ENCODE measurements around the gene ANKRD24.
"Not testable (repeated sequence)": the region's sequence is repeated elsewhere in the genome, so short reads cannot be mapped to it uniquely, and the experiment has no call there.

Gene ANKRD24

GRCh38 chr19:4227771-4228170 lies 45.3 kb downstream of the ANKRD24 start:
- no peak overlapping the region for H3K27ac ChIP-seq (ENCODE audit: low read length)
- H3K9ac ChIP-seq (ENCODE audit: low read depth, low read length), result no peak overlapping the region
- peaks cover 14% of the 10 kb centered on the region for H3K27me3 ChIP-seq (ENCODE audit: insufficient read depth, low read length)

GRCh38 chr19:4228765-4229178 lies 46.3 kb downstream of the ANKRD24 start:
- Histone ChIP-seq H3K4me1 (ENCODE audit: insufficient read depth, low read length) (0 out of 2 replicates have a peak, but pooled peaks cover 4% of the 10 kb centered on the region), H3K36me3 (ENCODE audit: insufficient read depth, low read depth, low read length) (no peaks in the 10 kb centered on the region), H3K9me3 (ENCODE audit: insufficient read depth, low read depth, low read length) (no peaks in the 10 kb centered on the region), H3K27ac (ENCODE audit: low read length) (no peak overlapping the region), H3K9ac (ENCODE audit: low read depth, low read length) (no peak overlapping the region), H3K4me3 (ENCODE audit: low read length) (0 out of 2 replicates have a peak overlapping the region, but pooled peaks have one; percentile 3), H3K27me3 (ENCODE audit: insufficient read depth, low read length) (peaks cover 14% of the 10 kb centered on the region)

More at GRCh38 chr19:4227771-4228170, 45.3 kb downstream of the ANKRD24 start:
- Histone ChIP-seq H3K4me3 (ENCODE audit: low read length) (no peak overlapping the region), H3K9me3 (ENCODE audit: insufficient read depth, low read depth, low read length) (no peaks in the 10 kb centered on the region), H3K36me3 (ENCODE audit: insufficient read depth, low read depth, low read length) (no peaks in the 10 kb centered on the region), H3K4me1 (ENCODE audit: insufficient read depth, low read length) (0 out of 2 replicates have a peak, but pooled peaks cover 4% of the 10 kb centered on the region)

DNA sequence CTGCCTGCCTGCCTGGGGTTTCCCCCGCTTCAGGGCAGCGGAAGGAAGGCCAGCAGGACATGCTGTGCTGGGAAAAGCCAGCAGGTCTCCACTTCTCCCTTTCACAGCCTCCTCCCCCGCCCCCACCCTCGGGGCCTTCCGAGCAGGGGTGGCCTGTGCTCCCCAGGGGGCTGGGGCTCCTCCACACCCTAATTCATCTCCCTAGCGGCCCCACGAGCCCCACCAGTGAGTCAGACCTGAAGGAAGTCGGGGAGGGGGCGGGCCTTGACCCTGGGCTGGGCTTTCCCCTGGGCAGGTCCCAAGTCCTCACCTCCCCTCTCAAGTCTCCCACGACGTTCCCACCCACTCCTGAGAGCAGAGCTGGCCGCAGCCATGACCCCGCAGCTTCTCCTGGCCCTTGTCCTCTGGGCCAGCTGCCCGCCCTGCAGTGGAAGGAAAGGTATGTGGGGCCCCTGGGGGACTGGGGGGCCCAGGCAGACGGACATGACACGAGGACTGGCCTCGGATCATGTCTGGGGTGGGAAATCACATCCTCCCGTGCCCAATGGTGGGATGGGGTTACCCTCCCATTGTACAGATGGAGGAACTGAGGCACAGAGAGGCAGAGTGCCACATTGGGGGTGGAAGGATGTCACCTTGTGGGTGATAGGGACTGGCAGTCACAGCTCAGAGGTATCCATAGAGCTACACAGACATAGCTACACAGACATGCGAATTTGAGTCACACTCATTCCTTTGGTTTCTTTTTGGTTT lies 46.9 kb downstream of the ANKRD24 start, which contains the start of gene EBI3:
Gene EBI3 (plus strand): TSS at position 345 of the 753 bp plus-strand sequence. CDS start 28 bp downstream, at position 373.
- Histone ChIP-seq H3K4me3 (ENCODE audit: low read length) (0 out of 2 replicates have a peak within 1 kb of the TSS, but pooled peaks have one; percentile 3), H3K27ac (ENCODE audit: low read length) (no peak within 1 kb of the TSS), H3K9me3 (ENCODE audit: insufficient read depth, low read depth, low read length) (no peaks in the 10 kb centered on the region), H3K9ac (ENCODE audit: low read depth, low read length) (no peak within 1 kb of the TSS), H3K27me3 (ENCODE audit: insufficient read depth, low read length) (peaks cover 14% of the 10 kb centered on the region), H3K4me1 (ENCODE audit: insufficient read depth, low read length) (0 out of 2 replicates have a peak, but pooled peaks cover 4% of the 10 kb centered on the region), H3K36me3 (ENCODE audit: insufficient read depth, low read depth, low read length) (no peaks in the 10 kb centered on the region)

- not testable (repeated sequence) for H3K4me3 ChIP-seq (ENCODE audit: low read length); H3K9me3 ChIP-seq (ENCODE audit: insufficient read depth, low read depth, low read length); H3K4me1 ChIP-seq (ENCODE audit: insufficient read depth, low read length); H3K27ac ChIP-seq (ENCODE audit: low read length); H3K9ac ChIP-seq (ENCODE audit: low read depth, low read length); H3K36me3 ChIP-seq (ENCODE audit: insufficient read depth, low read depth, low read length)
- peaks cover 14% of the 10 kb centered on the region for H3K27me3 ChIP-seq (ENCODE audit: insufficient read depth, low read length)
These were observed 47.7 kb downstream of the ANKRD24 start for GRCh38 chr19:4230237-4230636.

DNA sequence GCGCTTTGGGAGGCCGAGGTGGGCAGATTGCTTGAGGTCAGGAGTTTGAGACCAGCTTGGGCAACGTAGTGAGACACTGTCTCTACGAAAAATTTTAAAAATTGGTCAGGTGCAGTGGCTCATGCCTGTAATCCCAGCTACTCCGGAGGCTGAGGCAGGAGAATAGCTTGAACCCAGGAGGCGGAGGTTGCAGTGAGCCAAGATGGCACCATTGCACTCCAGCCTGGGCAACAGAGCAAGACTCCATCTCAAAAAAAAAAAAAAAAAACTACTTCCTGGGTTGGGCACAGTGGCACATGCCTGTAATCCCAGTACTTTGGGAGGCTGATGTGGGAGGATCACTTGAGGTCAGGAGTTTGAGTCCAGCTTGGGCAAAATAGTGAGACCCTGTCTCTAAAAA lies 49.0 kb downstream of the ANKRD24 start:
- not testable (repeated sequence) for H3K9ac ChIP-seq (ENCODE audit: low read depth, low read length); H3K4me1 ChIP-seq (ENCODE audit: insufficient read depth, low read length); H3K4me3 ChIP-seq (ENCODE audit: low read length); H3K27ac ChIP-seq (ENCODE audit: low read length); H3K9me3 ChIP-seq (ENCODE audit: insufficient read depth, low read depth, low read length); H3K36me3 ChIP-seq (ENCODE audit: insufficient read depth, low read depth, low read length)
- peaks cover 14% of the 10 kb centered on the region for H3K27me3 ChIP-seq (ENCODE audit: insufficient read depth, low read length)

DNA sequence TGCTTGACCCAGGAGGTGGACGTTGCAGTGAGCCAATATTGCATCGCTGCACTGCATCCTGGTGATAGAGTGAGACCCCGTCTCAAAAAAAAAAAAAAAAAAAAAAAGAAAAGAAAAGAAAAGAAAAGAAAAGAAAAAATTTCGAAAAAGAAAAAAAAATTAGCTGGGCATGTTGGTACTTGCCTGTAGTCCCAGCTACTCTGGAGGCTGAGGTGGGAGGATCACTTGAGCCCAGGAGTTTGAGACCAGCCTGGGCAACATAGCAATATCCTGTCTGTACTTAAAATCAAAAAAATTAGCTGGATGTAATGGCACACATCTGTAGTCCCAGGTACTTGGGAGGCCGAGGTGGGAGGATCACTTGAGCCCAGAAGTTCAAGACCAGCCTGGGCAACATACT lies 49.6 kb downstream of the ANKRD24 start:
- not testable (repeated sequence) for H3K9me3 ChIP-seq (ENCODE audit: insufficient read depth, low read depth, low read length); H3K4me3 ChIP-seq (ENCODE audit: low read length); H3K27ac ChIP-seq (ENCODE audit: low read length); H3K9ac ChIP-seq (ENCODE audit: low read depth, low read length); H3K36me3 ChIP-seq (ENCODE audit: insufficient read depth, low read depth, low read length); H3K4me1 ChIP-seq (ENCODE audit: insufficient read depth, low read length)
- H3K27me3 ChIP-seq (ENCODE audit: insufficient read depth, low read length), result peaks cover 14% of the 10 kb centered on the region

DNA sequence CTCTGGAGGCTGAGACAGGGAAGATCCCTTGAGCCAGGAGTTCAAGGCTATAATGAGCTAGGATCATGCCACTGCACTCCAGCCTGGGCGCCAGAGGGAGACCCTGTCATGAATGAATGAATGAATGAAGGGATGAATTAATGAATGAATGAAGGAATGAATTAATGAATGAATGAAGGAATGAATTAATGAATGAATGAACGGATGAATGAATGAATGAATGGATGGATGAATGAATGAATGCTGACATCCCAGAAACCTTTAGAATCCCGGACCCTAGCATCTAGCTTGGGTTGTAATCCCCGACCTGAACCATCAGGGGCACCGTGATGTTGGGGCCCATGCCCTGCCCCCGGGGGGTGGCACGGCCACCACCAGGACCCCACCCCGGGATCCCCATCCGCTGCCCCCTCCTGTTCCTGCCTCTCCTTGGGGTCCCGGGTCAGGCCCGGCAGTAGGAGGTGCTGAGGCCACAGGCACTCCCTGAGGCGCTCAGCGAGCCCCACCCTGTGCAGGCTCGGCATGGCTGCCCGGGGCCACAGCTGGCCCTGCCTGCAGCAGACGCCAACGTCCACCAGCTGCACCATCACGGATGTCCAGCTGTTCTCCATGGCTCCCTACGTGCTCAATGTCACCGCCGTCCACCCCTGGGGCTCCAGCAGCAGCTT lies 50.3 kb downstream of the ANKRD24 start:
- Histone ChIP-seq H3K27me3 (ENCODE audit: insufficient read depth, low read length) (peaks cover 12% of the 10 kb centered on the region), H3K4me3 (ENCODE audit: low read length) (no peak overlapping the region), H3K9me3 (ENCODE audit: insufficient read depth, low read depth, low read length) (no peaks in the 10 kb centered on the region), H3K36me3 (ENCODE audit: insufficient read depth, low read depth, low read length) (no peaks in the 10 kb centered on the region), H3K9ac (ENCODE audit: low read depth, low read length) (no peak overlapping the region), H3K27ac (ENCODE audit: low read length) (no peak overlapping the region), H3K4me1 (ENCODE audit: insufficient read depth, low read length) (0 out of 2 replicates have a peak, but pooled peaks cover 4% of the 10 kb centered on the region)

DNA sequence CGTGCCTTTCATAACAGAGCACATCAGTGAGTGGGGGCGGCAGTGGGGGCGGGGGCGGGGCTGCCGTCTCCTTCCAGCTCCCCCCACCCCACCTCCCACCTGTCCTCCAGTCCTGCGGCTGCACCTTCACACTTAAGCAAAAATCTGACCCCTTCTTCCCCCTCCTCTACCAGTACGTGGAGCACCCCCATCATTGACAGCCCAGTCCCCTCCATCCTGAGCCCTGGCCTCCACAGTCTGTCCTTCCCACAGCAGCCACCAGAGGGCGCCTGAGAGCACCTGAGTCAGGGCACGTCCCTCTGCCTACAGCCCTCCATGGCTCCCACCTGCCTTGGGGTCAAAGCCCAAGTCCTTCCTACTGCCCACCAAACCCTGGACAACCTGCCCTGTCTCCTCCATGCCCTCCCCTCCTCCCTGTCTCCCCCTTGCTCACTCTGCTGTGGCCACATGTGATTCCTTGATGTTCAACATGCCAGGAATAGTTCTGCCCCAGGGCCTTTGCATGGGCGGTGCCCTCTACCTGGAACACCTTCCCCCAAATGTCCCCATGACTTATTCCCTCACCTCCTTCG lies 50.9 kb downstream of the ANKRD24 start:
- no peaks in the 10 kb centered on the region for H3K36me3 ChIP-seq (ENCODE audit: insufficient read depth, low read depth, low read length)
- peaks cover 6% of the 10 kb centered on the region for H3K27me3 ChIP-seq (ENCODE audit: insufficient read depth, low read length)
- no peak overlapping the region for H3K4me3 ChIP-seq (ENCODE audit: low read length)

DNA sequence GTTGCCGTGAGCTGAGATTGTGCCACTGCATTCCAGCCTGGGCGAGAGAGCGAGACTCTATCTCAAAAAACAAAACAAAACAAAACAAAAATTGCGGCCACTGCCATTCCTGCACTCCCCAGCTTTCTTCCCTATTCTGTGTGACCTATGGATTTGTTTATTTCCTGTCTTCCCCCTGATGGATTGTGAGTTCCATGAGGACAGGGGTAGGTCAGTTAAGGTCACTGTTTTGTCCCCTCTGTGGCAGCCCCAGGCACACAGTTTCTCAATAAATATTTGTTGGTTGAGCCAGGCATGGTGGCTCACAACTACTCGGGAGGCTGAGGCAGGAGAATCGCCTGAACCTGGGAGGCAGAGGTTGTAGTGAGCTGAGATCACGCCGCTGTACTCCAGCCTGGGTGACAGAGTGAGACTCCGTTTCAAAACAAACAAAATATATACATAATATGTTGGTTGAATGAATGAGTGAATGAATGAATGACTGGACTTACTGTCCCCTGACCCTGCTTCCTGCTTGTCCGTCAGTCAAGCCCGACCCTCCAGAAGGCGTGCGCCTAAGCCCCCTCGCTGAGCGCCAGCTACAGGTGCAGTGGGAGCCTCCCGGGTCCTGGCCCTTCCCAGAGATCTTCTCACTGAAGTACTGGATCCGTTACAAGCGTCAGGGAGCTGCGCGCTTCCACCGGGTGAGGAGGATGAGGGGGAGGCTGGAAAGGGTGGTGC lies 51.8 kb downstream of the ANKRD24 start:
- Histone ChIP-seq H3K36me3 (ENCODE audit: insufficient read depth, low read depth, low read length) (no peaks in the 10 kb centered on the region), H3K9ac (ENCODE audit: low read depth, low read length) (no peak overlapping the region), H3K27ac (ENCODE audit: low read length) (no peak overlapping the region), H3K4me1 (ENCODE audit: insufficient read depth, low read length) (no peaks in the 10 kb centered on the region), H3K27me3 (ENCODE audit: insufficient read depth, low read length) (no peaks in the 10 kb centered on the region), H3K9me3 (ENCODE audit: insufficient read depth, low read depth, low read length) (no peaks in the 10 kb centered on the region), H3K4me3 (ENCODE audit: low read length) (no peak overlapping the region)

More for the DNA sequence above, 50.9 kb downstream of the ANKRD24 start:
- no peaks in the 10 kb centered on the region for H3K9me3 ChIP-seq (ENCODE audit: insufficient read depth, low read depth, low read length)
- H3K4me1 ChIP-seq (ENCODE audit: insufficient read depth, low read length), result 0 out of 2 replicates have a peak, but pooled peaks cover 4% of the 10 kb centered on the region
- no peak overlapping the region for H3K27ac ChIP-seq (ENCODE audit: low read length)
- no peak overlapping the region for H3K9ac ChIP-seq (ENCODE audit: low read depth, low read length)

GRCh38 chr19:4234862-4235201 lies 52.3 kb downstream of the ANKRD24 start:
- Histone ChIP-seq H3K4me3 (ENCODE audit: low read length) (no peak overlapping the region), H3K9ac (ENCODE audit: low read depth, low read length) (no peak overlapping the region), H3K9me3 (ENCODE audit: insufficient read depth, low read depth, low read length) (no peaks in the 10 kb centered on the region), H3K4me1 (ENCODE audit: insufficient read depth, low read length) (no peaks in the 10 kb centered on the region), H3K36me3 (ENCODE audit: insufficient read depth, low read depth, low read length) (no peaks in the 10 kb centered on the region), H3K27ac (ENCODE audit: low read length) (no peak overlapping the region), H3K27me3 (ENCODE audit: insufficient read depth, low read length) (no peaks in the 10 kb centered on the region)

- H3K27me3 ChIP-seq (ENCODE audit: insufficient read depth, low read length); H3K36me3 ChIP-seq (ENCODE audit: insufficient read depth, low read depth, low read length); H3K9me3 ChIP-seq (ENCODE audit: insufficient read depth, low read depth, low read length); H3K4me3 ChIP-seq (ENCODE audit: low read length); H3K4me1 ChIP-seq (ENCODE audit: insufficient read depth, low read length); H3K27ac ChIP-seq (ENCODE audit: low read length); H3K9ac ChIP-seq (ENCODE audit: low read depth, low read length): not testable (repeated sequence)
These were observed 55.0 kb downstream of the ANKRD24 start for GRCh38 chr19:4237510-4237909.

Data from iPS-20b (cell line).